Adrenal gland (tissue), 12 donors: ENCODE results near the gene HDHD5. TPM values are rescaled to one million over a fixed set of nuclear protein-coding genes. Genes with fewer than 3 reads are reported as not detected.

ENCODE experiments used
- DNase-seq, 7 donors: peaks; one replicate each; pipeline ENCODE4 v3.0.0-alpha.2; 2019 to 2020
- H3K27ac ChIP-seq, 5 donors: fragments of 200-600 bp; sonication (generic) in 4 of 5; 1 replicate in 3 of 5; 2 replicates in 2 of 5; pipeline versions ENCODE4 v1.5.1 to v1.8.0; 2016 to 2020; ENCODE audit warnings: mild to moderate bottlenecking in 1 of 5
- H3K27me3 ChIP-seq: fragments of 200-600 bp; 2 replicates; pipeline ENCODE4 v1.8.0; 2021
- H3K36me3 ChIP-seq, 2 donors: fragments of 200-600 bp; replicated peaks in 1 of 2; 1 replicate in 1 of 2; 2 replicates in 1 of 2; pipeline versions ENCODE4 v1.5.1 to v1.8.0; 2018 to 2022
- H3K4me1 ChIP-seq, 2 donors: fragments of 200-600 bp; replicated peaks in 1 of 2; 1 replicate in 1 of 2; 2 replicates in 1 of 2; pipeline versions ENCODE4 v1.5.1 to v1.8.0; 2018 to 2021
- H3K4me3 ChIP-seq, 4 donors: fragments of 200-600 bp; sonication (generic) in 3 of 4; one replicate each; pipeline ENCODE4 v1.5.1; 2016 to 2018
- H3K9me3 ChIP-seq, 3 donors: fragments of 200-600 bp; sonication (generic) in 1 of 3; replicated peaks in 1 of 3; 1 replicate in 2 of 3; 2 replicates in 1 of 3; pipeline versions ENCODE4 v1.5.1 to v1.8.0; 2016 to 2021
- CTCF ChIP-seq, 6 experiments: fragments of 450-650 bp in 4 of 6; fragments of 200-600 bp in 2 of 6; sonication (generic) in 1 of 6; IDR thresholded peaks; 1 replicate in 5 of 6; 2 replicates in 1 of 6; pipeline versions ENCODE4 v1.5.1 to v1.8.0; 2016 to 2021; ENCODE audit warnings: antibody characterized with exemption in 6 of 6, mild to moderate bottlenecking in 2 of 6, moderate library complexity in 1 of 6
- POLR2A ChIP-seq, 2 donors: fragments of 450-650 bp; IDR thresholded peaks; one replicate each; pipeline ENCODE4 v1.6.1; 2017; ENCODE audit warnings: antibody characterized with exemption in 2 of 2, mild to moderate bottlenecking in 2 of 2, moderate library complexity in 1 of 2
- WGBS, 4 donors: extraction: QIAGEN DNeasy Blood & Tissue Kit in 2 of 4; methylation state at CpG; one replicate each; pipeline versions ENCODE4 v1.1.5 to v1.1.7; 2013 to 2017; 5-methylcytosine and 5-hydroxymethylcytosine counted together
- intact Hi-C, 2 donors: fragments of 100-400 bp; cut with DNase I; formaldehyde crosslinking; loops; one replicate each; pipeline versions ENCODE4 v1.14.1 to v1.15.0; 2022 to 2023
- polyA plus RNA-seq, 3 donors: library from polyadenylated mRNA; stranded (reverse); fragments of 200-250 nt in 2 of 3; fragments of 350-450 nt in 1 of 3; fragmentation: Illumina TruSeq in 1 of 3; extraction: RNeasy Lipid Tissue Mini Kit (QIAGEN cat#74804) in 1 of 3; gene quantifications; one replicate each; pipeline ENCODE4 v1.2.3, GENCODE V29; 2013 to 2014
- total RNA-seq, 9 donors: library from RNA; depleted of rRNA in 4 of 9; stranded (reverse); fragments of >200 nt in 4 of 9; fragments of 120-200 nt in 1 of 9; fragmentation: NEBNext Ultra II Directional in 1 of 9; extraction: Animal tissue kit (Norgen Biotek cat#: 25700) in 1 of 9; gene quantifications; one replicate each; pipeline versions ENCODE4 v1.1.0 to v1.2.4, GENCODE V29; 2013 to 2023
- donor health status: healthy with polysubstance abuse.
- donor health status: Bipolar disorder and iron deficiency.
- donor health status: DM: yes; HTN: yes; CAD: no.
- donor health status: DM: no; HTN: no; CAD: no.
- donor health status: DM: no; HTN: no; CAD: no.
- donor health status: DM: yes; HTN: yes; CAD: no.

Gene HDHD5
- total and polyA plus RNA-seq, 12 donors, result 21.9 to 60.8 (median 43.2) TPM

GRCh38 chr22:17135153-17135760 is 23.8 kb downstream of the HDHD5 start:
- Histone ChIP-seq H3K36me3 (peaks cover 0 to 15% of the 10 kb centered on the region in 2 donors), H3K4me1 (no peaks in the 10 kb centered on the region), H3K27me3 (no peaks in the 10 kb centered on the region), H3K4me3 (no peak overlapping the region), H3K27ac (no peak overlapping the region), H3K9me3 (no peaks in the 10 kb centered on the region)
- DNase-seq, result no peak
- intact Hi-C loops, result no loop called here
- no peak for TF ChIP-seq CTCF (IDR thresholded peaks at IDR 0.05)
- no peak for TF ChIP-seq POLR2A (IDR thresholded peaks at IDR 0.05)
- 84 to 93% (median 90%) methylated on average over 13 to 15 of the region's 15 CpGs for WGBS, 4 donors

DNA sequence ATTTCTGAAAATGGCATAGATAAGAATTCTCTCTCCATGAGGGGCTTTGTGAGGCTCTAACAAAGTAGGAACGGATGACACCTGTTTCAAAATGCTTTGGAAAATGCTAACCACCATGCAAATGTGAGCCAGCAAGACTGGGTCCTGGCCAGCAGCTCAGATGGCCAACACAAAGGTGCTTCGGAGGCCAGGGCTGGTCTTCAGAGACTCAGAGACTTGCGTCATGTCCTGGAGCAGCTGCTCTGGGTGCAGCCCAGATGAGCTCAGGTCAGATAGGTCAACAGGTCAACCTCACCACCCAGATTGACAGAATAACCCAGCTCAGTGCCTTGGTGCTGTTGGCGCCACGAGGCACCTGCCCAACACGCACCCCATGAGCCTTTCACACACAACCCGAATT is 25.9 kb downstream of the HDHD5 start:
- no peaks in the 10 kb centered on the region for H3K4me1 ChIP-seq
- H3K4me3 ChIP-seq, result no peak overlapping the region
- DNase-seq, result no peak
- no peaks in the 10 kb centered on the region for H3K27me3 ChIP-seq
- TF ChIP-seq CTCF (IDR thresholded peaks at IDR 0.05), result no peak
- TF ChIP-seq POLR2A (IDR thresholded peaks at IDR 0.05), result no peak
- WGBS, 4 donors, result 89 to 96% (median 95%) methylated on average over 5 to 7 of the region's 7 CpGs
- intact Hi-C loops, result no loop called here
- H3K36me3 ChIP-seq, result peaks cover 0 to 9% of the 10 kb centered on the region in 2 donors
- no peak overlapping the region for H3K27ac ChIP-seq
- no peaks in the 10 kb centered on the region for H3K9me3 ChIP-seq

GRCh38 chr22:17132112-17132511 is 27.0 kb downstream of the HDHD5 start:
- Histone ChIP-seq H3K4me1 (no peaks in the 10 kb centered on the region), H3K36me3 (no peaks in the 10 kb centered on the region), H3K27me3 (no peaks in the 10 kb centered on the region), H3K9me3 (no peaks in the 10 kb centered on the region), H3K4me3 (no peak overlapping the region), H3K27ac (no peak overlapping the region)
- intact Hi-C loops, result no loop called here
- no peak for DNase-seq
- WGBS, 4 donors, result 24 to 35% (median 30%) methylated on average over 2 of the region's 2 CpGs
- TF ChIP-seq CTCF (IDR thresholded peaks at IDR 0.05), result no peak
- TF ChIP-seq POLR2A (IDR thresholded peaks at IDR 0.05), result no peak

- Histone ChIP-seq H3K27me3 (no peaks in the 10 kb centered on the region), H3K4me3 (no peak overlapping the region), H3K36me3 (no peaks in the 10 kb centered on the region), H3K9me3 (no peaks in the 10 kb centered on the region), H3K4me1 (no peaks in the 10 kb centered on the region), H3K27ac (no peak overlapping the region)
- 35 to 40% (median 38%) methylated on average over 5 of the region's 5 CpGs for WGBS, 4 donors
- no peak for DNase-seq
- TF ChIP-seq CTCF (IDR thresholded peaks at IDR 0.05) (no peak), POLR2A (IDR thresholded peaks at IDR 0.05) (no peak)
- intact Hi-C loops, result no loop called here
Observed at GRCh38 chr22:17131686-17132085, 27.4 kb downstream of the HDHD5 start.
